WTC11 (cell line): ENCODE data around the gene NOSTRIN. TPM values are rescaled to one million over a fixed set of nuclear protein-coding genes. Genes with fewer than 3 reads are reported as not detected.

Experiments used
- ATAC-seq: fragments of 200-7000 bp; cut with Tn5 transposase; 2 replicates; pipeline ENCODE4 v1.10.0; 2021; ENCODE audit warnings: mild to moderate bottlenecking, moderate library complexity
- CTCF ChIA-PET: fragments of 300-600 bp; sonication (Branson Sonifier 250); formaldehyde crosslinking; loops from one replicate; lab custom pipeline; 2021; ENCODE audit warnings: antibody characterized with exemption; lab: Charles Lee
- POLR2A ChIA-PET: fragments of 350-600 bp; sonication (Branson Sonifier 250); formaldehyde crosslinking; loops from one replicate; lab custom pipeline; 2021; ENCODE audit warnings: antibody characterized with exemption; lab: Charles Lee
- DNase-seq: peaks from one replicate; pipeline ENCODE4 v3.0.0; 2021; ENCODE audit warnings: low spot score
- H3K27ac Mint-ChIP-seq: 2 replicates; pipeline ENCODE4 v1.8.0; 2021; ENCODE audit warnings: mixed read lengths
- H3K27me3 Mint-ChIP-seq: 2 replicates; pipeline ENCODE4 v1.8.0; 2021; ENCODE audit warnings: low read depth, mild to moderate bottlenecking, moderate library complexity, mixed read lengths
- H3K36me3 Mint-ChIP-seq: 2 replicates; pipeline ENCODE4 v1.8.0; 2021; ENCODE audit warnings: mixed read lengths
- H3K4me1 Mint-ChIP-seq: 2 replicates; pipeline ENCODE4 v1.8.0; 2022; ENCODE audit warnings: mixed read lengths
- H3K4me3 Mint-ChIP-seq: 2 replicates; pipeline ENCODE4 v1.8.0; 2021; ENCODE audit warnings: mild to moderate bottlenecking, moderate library complexity, mixed read lengths
- H3K9me3 Mint-ChIP-seq: 2 replicates; pipeline ENCODE4 v1.8.0; 2021; ENCODE audit warnings: mixed read lengths
- ESRRA ChIP-seq: sonication (generic); formaldehyde crosslinking; IDR thresholded peaks from 2 replicates; pipeline ENCODE4 v1.8.1; 2022; ENCODE audit warnings: mild to moderate bottlenecking, missing genetic modification reagents, borderline replicate concordance
- FOXJ3 ChIP-seq: sonication (generic); formaldehyde crosslinking; IDR thresholded peaks from 2 replicates; pipeline ENCODE4 v1.9.0; 2021; ENCODE audit warnings: missing genetic modification reagents, mild to moderate bottlenecking, borderline replicate concordance
- FOXK1 ChIP-seq: sonication (generic); formaldehyde crosslinking; IDR thresholded peaks from 2 replicates; pipeline ENCODE4 v1.8.0; 2022; ENCODE audit warnings: mild to moderate bottlenecking, moderate library complexity, missing genetic modification reagents
- FOXP1 ChIP-seq: sonication (generic); formaldehyde crosslinking; IDR thresholded peaks from 2 replicates; pipeline ENCODE4 v1.8.0; 2022; ENCODE audit warnings: missing genetic modification reagents, mild to moderate bottlenecking, moderate library complexity, borderline replicate concordance
- IRF1 ChIP-seq: sonication (generic); formaldehyde crosslinking; IDR thresholded peaks from 2 replicates; pipeline ENCODE4 v1.8.0; 2023; ENCODE audit warnings: missing genetic modification reagents
- KAT7 ChIP-seq: sonication (generic); formaldehyde crosslinking; IDR thresholded peaks from 2 replicates; pipeline ENCODE4 v1.8.1; 2023; ENCODE audit warnings: missing genetic modification reagents, mild to moderate bottlenecking, borderline replicate concordance
- MLX ChIP-seq: sonication (generic); formaldehyde crosslinking; IDR thresholded peaks from 2 replicates; pipeline ENCODE4 v1.8.1; 2023; ENCODE audit warnings: mild to moderate bottlenecking, missing genetic modification reagents, moderate library complexity
- MYBL2 ChIP-seq: sonication (generic); formaldehyde crosslinking; IDR thresholded peaks from 2 replicates; pipeline ENCODE4 v1.8.1; 2023; ENCODE audit warnings: mild to moderate bottlenecking, moderate library complexity, missing genetic modification reagents
- NR1H2 ChIP-seq: sonication (generic); formaldehyde crosslinking; IDR thresholded peaks from 2 replicates; pipeline ENCODE4 v1.9.0; 2021; ENCODE audit warnings: mild to moderate bottlenecking, moderate library complexity, missing genetic modification reagents
- PRDM15 ChIP-seq: sonication (generic); formaldehyde crosslinking; IDR thresholded peaks from 2 replicates; pipeline ENCODE4 v1.8.0; 2022; ENCODE audit warnings: missing genetic modification reagents
- PRRX2 ChIP-seq: fragments of 250-450 bp; sonication (Bioruptor Pico); IDR thresholded peaks from 2 replicates; pipeline ENCODE4 v1.8.0; 2021; ENCODE audit warnings: mild to moderate bottlenecking
- SMAD4 ChIP-seq: sonication (generic); formaldehyde crosslinking; IDR thresholded peaks from 2 replicates; pipeline ENCODE4 v1.8.0; 2022; ENCODE audit warnings: mild to moderate bottlenecking, missing genetic modification reagents
- SP1 ChIP-seq: sonication (generic); formaldehyde crosslinking; conservative IDR thresholded peaks from 2 replicates; pipeline ENCODE4 v1.8.1; 2022; ENCODE audit warnings: missing genetic modification reagents
- ZBTB43 ChIP-seq: sonication (generic); formaldehyde crosslinking; IDR thresholded peaks from 2 replicates; pipeline ENCODE4 v1.8.1; 2023; ENCODE audit warnings: mild to moderate bottlenecking, missing genetic modification reagents
- ZNF138 ChIP-seq: sonication (generic); formaldehyde crosslinking; conservative IDR thresholded peaks from 2 replicates; pipeline ENCODE4 v1.8.1; 2022; ENCODE audit warnings: mild to moderate bottlenecking, moderate library complexity, missing genetic modification reagents
- ZNF219 ChIP-seq: sonication (generic); formaldehyde crosslinking; IDR thresholded peaks from 2 replicates; pipeline ENCODE4 v1.8.0; 2023; ENCODE audit warnings: missing genetic modification reagents, mild to moderate bottlenecking, borderline replicate concordance
- ZNF425 ChIP-seq: fragments of 250-450 bp; sonication (Bioruptor Pico); conservative IDR thresholded peaks from 2 replicates; pipeline ENCODE4 v1.9.0; 2021; ENCODE audit warnings: mild to moderate bottlenecking
- ZNF671 ChIP-seq: fragments of 250-450 bp; sonication (Bioruptor Pico); IDR thresholded peaks from 2 replicates; pipeline ENCODE4 v1.8.0; 2021; ENCODE audit warnings: mild to moderate bottlenecking
- total RNA-seq: library from RNA; stranded (reverse); gene quantifications from 3 replicates; pipeline ENCODE4 v1.2.3, GENCODE V29; 2021
- TF ChIP-seq, protein P1 (sequence below): sonication (generic); formaldehyde crosslinking; IDR thresholded peaks from 2 replicates; pipeline ENCODE4 v1.8.0; 2023; ENCODE audit warnings: missing genetic modification reagents, mild to moderate bottlenecking, borderline replicate concordance
- TF ChIP-seq, protein P2 (sequence below): fragments of 250-450 bp; sonication (Bioruptor Pico); IDR thresholded peaks from 2 replicates; pipeline ENCODE4 v2.1.2; 2022; ENCODE audit warnings: mild to moderate bottlenecking, moderate library complexity

The NOSTRIN gene
- total RNA-seq, 1 experiment from 2014 or later: 0.22 TPM

- TF ChIP-seq PRDM15 (no peak), ZNF425 (CRISPR knock-in tag) (no peak), ESRRA (CRISPR knock-in tag) (no peak)
Observed at GRCh38 chr2:168781191-168781817, 21.1 kb upstream of the NOSTRIN start (continued).

- Mint-ChIP-seq H3K9me3 (peaks cover 6% of the 10 kb centered on the region), H3K4me3 (no peak overlapping the region), H3K27me3 (no peaks in the 10 kb centered on the region), H3K4me1 (peaks cover 42% of the 10 kb centered on the region), H3K27ac (no peak overlapping the region), H3K36me3 (0 out of 2 replicates have a peak, but pooled peaks cover 2% of the 10 kb centered on the region)
- ChIA-PET POLR2A (no interaction called here), CTCF (interaction anchor here (0.9 to 1.0 kb wide), 2 partner anchors 67 to 288 kb away, joined by 3 read pairs; no protein-coding TSS in a partner anchor)
- ATAC-seq (no peak), DNase-seq (no peak)
- TF ChIP-seq ZNF138 (CRISPR knock-in tag) (no peak), SP1 (CRISPR knock-in tag) (no peak), KAT7 (CRISPR knock-in tag) (no peak), ZNF671 (no peak), ZBTB43 (no peak), MYBL2 (CRISPR knock-in tag) (no peak), FOXJ3 (CRISPR knock-in tag) (no peak), PRRX2 (CRISPR knock-in tag) (no peak), FOXP1 (no peak), ZNF219 (CRISPR knock-in tag) (no peak), FOXK1 (CRISPR knock-in tag) (no peak), NR1H2 (CRISPR knock-in tag) (no peak), MLX (CRISPR knock-in tag) (no peak), IRF1 (CRISPR knock-in tag) (no peak), SMAD4 (no peak)
- TF ChIP-seq, protein P1, sequence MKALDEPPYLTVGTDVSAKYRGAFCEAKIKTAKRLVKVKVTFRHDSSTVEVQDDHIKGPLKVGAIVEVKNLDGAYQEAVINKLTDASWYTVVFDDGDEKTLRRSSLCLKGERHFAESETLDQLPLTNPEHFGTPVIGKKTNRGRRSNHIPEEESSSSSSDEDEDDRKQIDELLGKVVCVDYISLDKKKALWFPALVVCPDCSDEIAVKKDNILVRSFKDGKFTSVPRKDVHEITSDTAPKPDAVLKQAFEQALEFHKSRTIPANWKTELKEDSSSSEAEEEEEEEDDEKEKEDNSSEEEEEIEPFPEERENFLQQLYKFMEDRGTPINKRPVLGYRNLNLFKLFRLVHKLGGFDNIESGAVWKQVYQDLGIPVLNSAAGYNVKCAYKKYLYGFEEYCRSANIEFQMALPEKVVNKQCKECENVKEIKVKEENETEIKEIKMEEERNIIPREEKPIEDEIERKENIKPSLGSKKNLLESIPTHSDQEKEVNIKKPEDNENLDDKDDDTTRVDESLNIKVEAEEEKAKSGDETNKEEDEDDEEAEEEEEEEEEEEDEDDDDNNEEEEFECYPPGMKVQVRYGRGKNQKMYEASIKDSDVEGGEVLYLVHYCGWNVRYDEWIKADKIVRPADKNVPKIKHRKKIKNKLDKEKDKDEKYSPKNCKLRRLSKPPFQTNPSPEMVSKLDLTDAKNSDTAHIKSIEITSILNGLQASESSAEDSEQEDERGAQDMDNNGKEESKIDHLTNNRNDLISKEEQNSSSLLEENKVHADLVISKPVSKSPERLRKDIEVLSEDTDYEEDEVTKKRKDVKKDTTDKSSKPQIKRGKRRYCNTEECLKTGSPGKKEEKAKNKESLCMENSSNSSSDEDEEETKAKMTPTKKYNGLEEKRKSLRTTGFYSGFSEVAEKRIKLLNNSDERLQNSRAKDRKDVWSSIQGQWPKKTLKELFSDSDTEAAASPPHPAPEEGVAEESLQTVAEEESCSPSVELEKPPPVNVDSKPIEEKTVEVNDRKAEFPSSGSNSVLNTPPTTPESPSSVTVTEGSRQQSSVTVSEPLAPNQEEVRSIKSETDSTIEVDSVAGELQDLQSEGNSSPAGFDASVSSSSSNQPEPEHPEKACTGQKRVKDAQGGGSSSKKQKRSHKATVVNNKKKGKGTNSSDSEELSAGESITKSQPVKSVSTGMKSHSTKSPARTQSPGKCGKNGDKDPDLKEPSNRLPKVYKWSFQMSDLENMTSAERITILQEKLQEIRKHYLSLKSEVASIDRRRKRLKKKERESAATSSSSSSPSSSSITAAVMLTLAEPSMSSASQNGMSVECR (CRISPR knock-in tag): no peak
- TF ChIP-seq, protein P2, sequence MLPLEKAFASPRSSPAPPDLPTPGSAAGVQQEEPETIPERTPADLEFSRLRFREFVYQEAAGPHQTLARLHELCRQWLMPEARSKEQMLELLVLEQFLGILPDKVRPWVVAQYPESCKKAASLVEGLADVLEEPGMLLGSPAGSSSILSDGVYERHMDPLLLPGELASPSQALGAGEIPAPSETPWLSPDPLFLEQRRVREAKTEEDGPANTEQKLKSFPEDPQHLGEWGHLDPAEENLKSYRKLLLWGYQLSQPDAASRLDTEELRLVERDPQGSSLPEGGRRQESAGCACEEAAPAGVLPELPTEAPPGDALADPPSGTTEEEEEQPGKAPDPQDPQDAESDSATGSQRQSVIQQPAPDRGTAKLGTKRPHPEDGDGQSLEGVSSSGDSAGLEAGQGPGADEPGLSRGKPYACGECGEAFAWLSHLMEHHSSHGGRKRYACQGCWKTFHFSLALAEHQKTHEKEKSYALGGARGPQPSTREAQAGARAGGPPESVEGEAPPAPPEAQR (CRISPR knock-in tag): no peak
Observed at GRCh38 chr2:168782271-168782670, 20.2 kb upstream of the NOSTRIN start.
